ENCODE measurements around the gene PPP6R2.

PPP6R2 gene

GRCh38 chr22:50447576-50448551 is 104.7 kb downstream of the PPP6R2 start:
- TF ChIP-seq, protein P1, sequence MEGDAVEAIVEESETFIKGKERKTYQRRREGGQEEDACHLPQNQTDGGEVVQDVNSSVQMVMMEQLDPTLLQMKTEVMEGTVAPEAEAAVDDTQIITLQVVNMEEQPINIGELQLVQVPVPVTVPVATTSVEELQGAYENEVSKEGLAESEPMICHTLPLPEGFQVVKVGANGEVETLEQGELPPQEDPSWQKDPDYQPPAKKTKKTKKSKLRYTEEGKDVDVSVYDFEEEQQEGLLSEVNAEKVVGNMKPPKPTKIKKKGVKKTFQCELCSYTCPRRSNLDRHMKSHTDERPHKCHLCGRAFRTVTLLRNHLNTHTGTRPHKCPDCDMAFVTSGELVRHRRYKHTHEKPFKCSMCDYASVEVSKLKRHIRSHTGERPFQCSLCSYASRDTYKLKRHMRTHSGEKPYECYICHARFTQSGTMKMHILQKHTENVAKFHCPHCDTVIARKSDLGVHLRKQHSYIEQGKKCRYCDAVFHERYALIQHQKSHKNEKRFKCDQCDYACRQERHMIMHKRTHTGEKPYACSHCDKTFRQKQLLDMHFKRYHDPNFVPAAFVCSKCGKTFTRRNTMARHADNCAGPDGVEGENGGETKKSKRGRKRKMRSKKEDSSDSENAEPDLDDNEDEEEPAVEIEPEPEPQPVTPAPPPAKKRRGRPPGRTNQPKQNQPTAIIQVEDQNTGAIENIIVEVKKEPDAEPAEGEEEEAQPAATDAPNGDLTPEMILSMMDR (IDR thresholded peaks at IDR 0.05; ENCODE audit: low read depth, low read length): no peak
- in situ Hi-C loops (cut with HindIII; ENCODE audit: low sequenced_read_pairs): no loop called here
- H3K4me3 ChIP-seq (ENCODE audit: low read depth, low read length): no peak overlapping the region
- no peak for DNase-seq (ENCODE audit: low read depth, low spot score)

GRCh38 chr22:50452649-50453048 is 109.5 kb downstream of the PPP6R2 start:
- no peak overlapping the region for H3K4me3 ChIP-seq (ENCODE audit: low read depth, low read length)
- in situ Hi-C loops (cut with HindIII; ENCODE audit: low sequenced_read_pairs): no loop called here
- no peak for DNase-seq (ENCODE audit: low read depth, low spot score)
- TF ChIP-seq, protein P1 (IDR thresholded peaks at IDR 0.05; ENCODE audit: low read depth, low read length): no peak

- TF ChIP-seq, protein P1 (IDR thresholded peaks at IDR 0.05; ENCODE audit: low read depth, low read length): no peak
- no peak overlapping the region for H3K4me3 ChIP-seq (ENCODE audit: low read depth, low read length)
- in situ Hi-C loops (cut with HindIII; ENCODE audit: low sequenced_read_pairs): no loop called here
- no peak for DNase-seq (ENCODE audit: low read depth, low spot score)
Measured at GRCh38 chr22:50454556-50455075, 111.5 kb downstream of the PPP6R2 start.

- in situ Hi-C loops (cut with HindIII; ENCODE audit: low sequenced_read_pairs): no loop called here
- TF ChIP-seq, protein P1 (IDR thresholded peaks at IDR 0.05; ENCODE audit: low read depth, low read length): no peak
- no peak overlapping the region for H3K4me3 ChIP-seq (ENCODE audit: low read depth, low read length)
- no peak for DNase-seq (ENCODE audit: low read depth, low spot score)
Measured at GRCh38 chr22:50455201-50455600, 112.1 kb downstream of the PPP6R2 start.

DNA sequence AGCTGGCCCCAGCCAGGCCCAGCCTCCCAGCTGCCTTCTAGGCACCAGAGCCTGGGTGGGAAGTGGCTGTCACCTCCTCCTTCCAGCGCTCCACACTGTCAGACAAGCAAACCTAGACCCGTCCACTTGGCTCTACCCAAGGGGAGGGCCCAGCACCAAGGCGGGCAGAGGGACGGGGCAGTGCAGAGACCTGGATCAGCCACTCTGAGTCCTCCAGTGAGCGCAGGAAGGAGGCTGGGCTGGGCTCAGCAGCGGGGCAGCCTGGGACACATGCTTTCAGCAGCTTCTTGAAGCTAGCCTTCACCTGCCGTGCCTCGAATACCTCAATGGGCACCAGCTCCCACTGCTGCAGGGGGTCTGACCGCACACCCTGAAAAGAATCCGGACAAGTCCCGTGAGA is 112.9 kb downstream of the PPP6R2 start:
- in situ Hi-C loops (cut with HindIII; ENCODE audit: low sequenced_read_pairs): no loop called here
- DNase-seq (ENCODE audit: low read depth, low spot score): no peak
- no peak overlapping the region for H3K4me3 ChIP-seq (ENCODE audit: low read depth, low read length)
- TF ChIP-seq, protein P1 (IDR thresholded peaks at IDR 0.05; ENCODE audit: low read depth, low read length): no peak

DNA sequence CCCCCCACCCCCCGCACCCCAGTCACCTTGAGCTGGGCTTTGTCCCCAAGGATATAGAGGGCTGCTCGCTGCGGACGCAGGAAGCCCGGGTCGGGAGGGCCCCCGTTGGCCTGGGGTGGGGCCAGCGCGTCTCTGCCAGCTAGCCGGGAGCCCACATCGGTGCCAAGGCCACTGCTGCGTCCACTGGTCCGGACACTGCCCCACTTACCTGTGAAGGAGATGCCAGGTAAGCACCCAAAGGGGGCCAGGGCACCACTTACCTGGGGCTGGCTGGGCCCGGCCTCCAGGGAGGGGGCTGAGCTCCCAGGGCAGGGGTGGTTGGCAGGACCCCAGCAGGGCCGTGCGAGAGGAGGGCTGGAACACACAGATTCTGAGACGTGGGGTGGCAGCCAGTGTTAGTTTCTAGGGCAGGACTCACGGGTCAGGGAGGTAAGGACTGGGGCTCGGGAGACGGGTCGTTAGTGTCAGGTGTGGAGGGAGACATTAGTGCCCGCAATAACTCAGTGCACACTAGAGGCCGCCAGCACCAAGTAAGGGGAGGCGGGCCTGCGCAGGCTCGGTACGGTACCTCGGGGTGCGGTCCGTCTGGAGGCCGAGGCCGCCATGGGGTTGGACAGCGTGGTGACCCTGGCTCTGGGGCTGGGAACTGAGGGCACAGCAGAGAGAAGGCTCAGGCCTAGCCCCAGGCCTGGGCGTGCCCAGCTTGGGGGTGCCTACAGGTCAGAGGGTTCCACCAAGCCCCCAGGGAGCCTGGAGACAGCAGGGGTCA is 113.5 kb downstream of the PPP6R2 start:
- TF ChIP-seq, protein P1 (IDR thresholded peaks at IDR 0.05; ENCODE audit: low read depth, low read length): peak; percentile 23
- in situ Hi-C loops (cut with HindIII; ENCODE audit: low sequenced_read_pairs): no loop called here
- DNase-seq (ENCODE audit: low read depth, low spot score): no peak
- no peak overlapping the region for H3K4me3 ChIP-seq (ENCODE audit: low read depth, low read length)
